Mesothelial cell of epicardium (in vitro differentiated cells): ENCODE results near the gene NT5C2. TPM values are rescaled to one million over a fixed set of nuclear protein-coding genes. Genes with fewer than 3 reads are reported as not detected.

ENCODE experiments used
- DNase-seq, 2 experiments: peaks; one replicate each; pipeline ENCODE4 v3.0.0; 2021; ENCODE audit warnings: low spot score in 2 of 2; ENCODE audit not compliant: unreplicated experiment in 2 of 2
- H3K27ac Mint-ChIP-seq: 2 replicates; pipeline ENCODE4 v1.8.0; 2021; ENCODE audit warnings: mixed read lengths
- H3K27me3 Mint-ChIP-seq: 2 replicates; pipeline ENCODE4 v1.8.0; 2021; ENCODE audit warnings: low read depth, mixed read lengths
- H3K36me3 Mint-ChIP-seq: 2 replicates; pipeline ENCODE4 v1.8.0; 2021; ENCODE audit warnings: mixed read lengths
- H3K4me1 Mint-ChIP-seq: 2 replicates; pipeline ENCODE4 v1.8.0; 2021; ENCODE audit warnings: mixed read lengths
- H3K4me3 Mint-ChIP-seq: 2 replicates; pipeline ENCODE4 v1.8.0; 2021; ENCODE audit warnings: mild to moderate bottlenecking, moderate library complexity, mixed read lengths
- H3K9me3 Mint-ChIP-seq: 2 replicates; pipeline ENCODE4 v1.8.0; 2021; ENCODE audit warnings: mixed read lengths
- total RNA-seq: library from RNA; stranded (reverse); gene quantifications from 3 replicates; pipeline ENCODE4 v1.2.1, GENCODE V29; 2021
- TF ChIP-seq, protein P1 (sequence below): fragments of 200-600 bp; sonication (generic); IDR thresholded peaks from one replicate; pipeline ENCODE4 v1.5.0; 2021; ENCODE audit warnings: antibody characterized with exemption; ENCODE audit not compliant: unreplicated experiment

The NT5C2 gene
- total RNA-seq, 1 donor from 2014 or later = 77.7 TPM

DNA sequence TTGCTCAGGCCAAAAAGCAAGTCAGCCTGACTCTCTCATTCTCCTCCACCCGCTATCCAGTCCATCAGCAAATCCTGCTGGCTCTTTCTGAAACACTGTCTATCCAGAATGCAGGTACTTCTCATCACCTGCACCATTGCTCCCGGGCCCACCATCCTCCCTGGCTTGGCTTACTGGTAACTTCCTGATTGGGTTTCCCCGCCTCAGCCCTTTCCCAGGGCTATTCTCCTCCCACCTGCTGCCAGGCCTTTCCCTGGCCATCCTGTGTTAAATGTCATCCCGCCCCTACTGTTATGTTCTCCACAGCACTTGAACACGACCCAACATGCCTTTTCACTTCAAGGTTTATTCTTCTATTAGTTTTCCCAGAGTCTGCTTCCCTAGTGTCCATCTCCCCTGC, 150.9 kb downstream of the NT5C2 start:
- DNase-seq = no peak
- Mint-ChIP-seq H3K27ac (no peak overlapping the region), H3K4me3 (no peak overlapping the region), H3K4me1 (peaks cover 9% of the 10 kb centered on the region), H3K27me3 (no peaks in the 10 kb centered on the region), H3K36me3 (no peaks in the 10 kb centered on the region), H3K9me3 (no peaks in the 10 kb centered on the region)
- TF ChIP-seq, protein P1, sequence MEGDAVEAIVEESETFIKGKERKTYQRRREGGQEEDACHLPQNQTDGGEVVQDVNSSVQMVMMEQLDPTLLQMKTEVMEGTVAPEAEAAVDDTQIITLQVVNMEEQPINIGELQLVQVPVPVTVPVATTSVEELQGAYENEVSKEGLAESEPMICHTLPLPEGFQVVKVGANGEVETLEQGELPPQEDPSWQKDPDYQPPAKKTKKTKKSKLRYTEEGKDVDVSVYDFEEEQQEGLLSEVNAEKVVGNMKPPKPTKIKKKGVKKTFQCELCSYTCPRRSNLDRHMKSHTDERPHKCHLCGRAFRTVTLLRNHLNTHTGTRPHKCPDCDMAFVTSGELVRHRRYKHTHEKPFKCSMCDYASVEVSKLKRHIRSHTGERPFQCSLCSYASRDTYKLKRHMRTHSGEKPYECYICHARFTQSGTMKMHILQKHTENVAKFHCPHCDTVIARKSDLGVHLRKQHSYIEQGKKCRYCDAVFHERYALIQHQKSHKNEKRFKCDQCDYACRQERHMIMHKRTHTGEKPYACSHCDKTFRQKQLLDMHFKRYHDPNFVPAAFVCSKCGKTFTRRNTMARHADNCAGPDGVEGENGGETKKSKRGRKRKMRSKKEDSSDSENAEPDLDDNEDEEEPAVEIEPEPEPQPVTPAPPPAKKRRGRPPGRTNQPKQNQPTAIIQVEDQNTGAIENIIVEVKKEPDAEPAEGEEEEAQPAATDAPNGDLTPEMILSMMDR = no peak

DNA sequence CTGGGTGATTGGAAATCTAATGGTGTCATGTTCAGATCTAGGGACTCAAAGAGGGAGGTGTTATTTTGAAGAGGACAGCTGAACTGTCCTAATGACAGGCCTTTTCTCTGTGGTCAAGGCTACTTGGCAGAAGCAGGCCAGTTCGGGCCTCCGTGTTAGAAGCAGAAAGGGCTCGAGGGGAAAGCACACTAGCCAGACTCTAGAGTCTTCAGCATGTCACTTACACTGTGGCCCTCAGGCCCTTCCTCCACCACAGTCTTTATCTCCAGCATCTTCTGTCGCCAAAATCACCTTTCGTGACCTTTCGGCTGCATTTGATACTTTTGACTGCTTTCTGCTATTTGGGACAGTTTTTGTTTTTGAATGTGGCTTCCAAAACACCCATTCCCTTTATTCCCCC, 151.7 kb downstream of the NT5C2 start:
- Mint-ChIP-seq H3K9me3 (no peaks in the 10 kb centered on the region), H3K27me3 (no peaks in the 10 kb centered on the region), H3K4me3 (no peak overlapping the region), H3K36me3 (no peaks in the 10 kb centered on the region), H3K4me1 (peaks cover 9% of the 10 kb centered on the region), H3K27ac (no peak overlapping the region)
- DNase-seq = no peak
- TF ChIP-seq, protein P1 = no peak

DNA sequence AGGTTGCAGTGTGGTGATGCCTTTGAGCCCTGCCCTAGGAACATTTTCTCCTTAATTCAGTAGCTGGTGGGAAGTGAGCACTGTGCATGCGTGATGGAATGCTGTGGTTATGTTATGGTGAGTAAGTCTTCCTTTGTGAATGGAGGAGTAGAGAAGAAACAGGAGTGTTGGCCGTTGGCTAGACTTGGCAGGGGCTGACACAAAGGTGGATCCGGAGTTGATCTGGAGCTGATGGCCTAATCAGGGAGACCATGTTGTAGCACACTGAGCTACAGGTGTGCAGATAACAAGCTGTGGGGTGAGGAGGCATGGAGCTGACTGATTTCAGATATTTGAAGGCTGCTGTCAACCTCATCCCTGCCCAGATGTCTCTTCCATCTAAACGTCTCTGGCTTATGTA, 152.7 kb downstream of the NT5C2 start:
- DNase-seq = no peak
- Mint-ChIP-seq H3K9me3 (no peaks in the 10 kb centered on the region), H3K4me1 (peaks cover 9% of the 10 kb centered on the region), H3K27me3 (no peaks in the 10 kb centered on the region), H3K27ac (no peak overlapping the region), H3K36me3 (no peaks in the 10 kb centered on the region), H3K4me3 (no peak overlapping the region)
- TF ChIP-seq, protein P1 = no peak

DNA sequence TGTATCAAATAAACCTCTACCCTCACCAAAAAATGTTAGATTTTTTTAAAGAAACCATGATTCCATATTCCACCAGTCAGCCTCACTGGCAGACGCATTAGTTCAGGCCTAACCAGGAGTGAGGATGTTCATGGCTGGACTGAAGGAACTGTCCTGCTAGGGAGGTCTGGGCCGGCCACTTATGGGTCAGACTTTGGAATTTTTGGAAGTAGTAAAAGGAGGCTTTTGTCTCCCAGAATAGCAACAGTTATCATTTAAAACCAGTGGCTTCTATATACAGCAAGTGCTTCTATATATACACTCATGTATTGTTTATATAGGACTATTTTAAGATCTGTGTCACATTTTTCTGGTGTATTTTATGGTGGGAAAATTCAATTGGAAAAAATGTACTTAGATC, 154.5 kb downstream of the NT5C2 start:
- H3K36me3 Mint-ChIP-seq = no peaks in the 10 kb centered on the region
- no peak overlapping the region for H3K4me3 Mint-ChIP-seq
- H3K9me3 Mint-ChIP-seq = no peaks in the 10 kb centered on the region
- H3K27me3 Mint-ChIP-seq = no peaks in the 10 kb centered on the region
- DNase-seq = no peak
- TF ChIP-seq, protein P1 = no peak
- no peaks in the 10 kb centered on the region for H3K4me1 Mint-ChIP-seq
- H3K27ac Mint-ChIP-seq = no peak overlapping the region

Other genes starting within 250 kb of the NT5C2 start
- not detected in 3 replicates for gene RPEL1, start 52.6 kb upstream of the NT5C2 start, total RNA-seq
- gene INA, start 83.9 kb upstream of the NT5C2 start, total RNA-seq = 1.1 to 1.2 TPM (median 1.2 TPM) in 3 replicates
- gene PCGF6, start 157.9 kb upstream of the NT5C2 start, total RNA-seq = 10.5 to 10.7 TPM (median 10.6 TPM) in 3 replicates
- 4.7 to 5.2 TPM (median 4.9 TPM) in 3 replicates for gene TAF5, start 174.7 kb upstream of the NT5C2 start, total RNA-seq
- 208 to 223 TPM (median 209 TPM) in 3 replicates for gene ATP5MK, start 203.2 kb upstream of the NT5C2 start, total RNA-seq
- gene PDCD11, start 203.4 kb upstream of the NT5C2 start, total RNA-seq = 48.9 to 53.6 TPM (median 50.4 TPM) in 3 replicates